NCI-H2081 treated with DMSO at 0.1 percent for 48 hours (cell line): ENCODE measurements around the gene ARMC6.

Source experiments
- DNase-seq: peaks from one replicate; lab custom pipeline; 2025; lab: John Stamatoyannopoulos, UW

Gene ARMC6

GRCh38 chr19:19033426-19034203, at the start of gene ARMC6, which contains the start of gene SUGP2:
ARMC6 (plus strand) TSS chr19:19033603; CDS start chr19:19034210, 607 bp downstream.
SUGP2 (minus strand) TSS chr19:19033517; CDS start chr19:19031071, 2,446 bp downstream.
- peak; percentile 61 for DNase-seq

- no peak for DNase-seq
Observed at GRCh38 chr19:18984251-18984650, 49.2 kb upstream of the ARMC6 start.

GRCh38 chr19:18985257-18985656, 48.1 kb upstream of the ARMC6 start:
- no peak for DNase-seq

- no peak for DNase-seq
Observed at GRCh38 chr19:18987456-18987855, 45.9 kb upstream of the ARMC6 start.

GRCh38 chr19:18989316-18989715, 44.1 kb upstream of the ARMC6 start:
- DNase-seq, result no peak

GRCh38 chr19:18990128-18990708, 43.2 kb upstream of the ARMC6 start:
- DNase-seq, result no peak

- no peak for DNase-seq
Observed at GRCh38 chr19:18991006-18991405, 42.4 kb upstream of the ARMC6 start.

- no peak for DNase-seq
Observed at GRCh38 chr19:18991468-18991867, 41.9 kb upstream of the ARMC6 start.

GRCh38 chr19:18992696-18993095, 40.7 kb upstream of the ARMC6 start:
- no peak for DNase-seq

- no peak for DNase-seq
Observed at GRCh38 chr19:18993115-18993514, 40.3 kb upstream of the ARMC6 start.

GRCh38 chr19:18995804-18996241, 37.6 kb upstream of the ARMC6 start:
- no peak for DNase-seq

- no peak for DNase-seq
Observed at GRCh38 chr19:18996351-18996750, 37.1 kb upstream of the ARMC6 start.

- DNase-seq, result no peak
Observed at GRCh38 chr19:18996796-18997394, 36.5 kb upstream of the ARMC6 start.

GRCh38 chr19:18998276-18998675, 35.1 kb upstream of the ARMC6 start:
- DNase-seq, result no peak

- no peak for DNase-seq
Observed at GRCh38 chr19:18999016-18999758, 34.2 kb upstream of the ARMC6 start.

GRCh38 chr19:18999896-19000620, 33.3 kb upstream of the ARMC6 start:
- DNase-seq, result no peak

GRCh38 chr19:19004144-19004543, 29.3 kb upstream of the ARMC6 start:
- DNase-seq, result no peak

GRCh38 chr19:19006213-19006612, 27.2 kb upstream of the ARMC6 start:
- DNase-seq, result no peak

GRCh38 chr19:19009951-19010350, 23.5 kb upstream of the ARMC6 start:
- no peak for DNase-seq

GRCh38 chr19:19010551-19010950, 22.9 kb upstream of the ARMC6 start:
- no peak for DNase-seq

GRCh38 chr19:19021115-19021514, 12.3 kb upstream of the ARMC6 start:
- no peak for DNase-seq
